Lung (tissue), 12 donors: ENCODE measurements around the gene GUCA2A. TPM values are rescaled to one million over a fixed set of nuclear protein-coding genes. Genes with fewer than 3 reads are reported as not detected.

ENCODE experiments used
- ATAC-seq: fragments of 200-7000 bp; cut with Tn5 transposase; one replicate; pipeline ENCODE4 v1.9.1; 2020; ENCODE audit warnings: moderate number of reproducible peaks; ENCODE audit not compliant: insufficient read depth, low FRiP score
- DNase-seq, 3 donors: peaks; one replicate each; pipeline ENCODE4 v3.0.0-alpha.2; 2013 to 2017
- H3K27ac ChIP-seq, 2 donors: one replicate each; pipeline ENCODE4 v1.5.1; 2013; ENCODE audit warnings: mild to moderate bottlenecking in 2 of 2, moderate library complexity in 2 of 2, control low read depth in 1 of 2, inconsistent platforms in 1 of 2, low read depth in 1 of 2, low read length in 1 of 2
- H3K27me3 ChIP-seq, 3 donors: one replicate each; pipeline ENCODE4 v1.5.1; 2013; ENCODE audit warnings: low read length in 2 of 3; ENCODE audit not compliant: control insufficient read depth in 3 of 3, insufficient read depth in 3 of 3
- H3K36me3 ChIP-seq, 4 donors: one replicate each; pipeline ENCODE4 v1.5.1; 2013; ENCODE audit warnings: low read length in 4 of 4, mild to moderate bottlenecking in 1 of 4, moderate library complexity in 1 of 4; ENCODE audit not compliant: control insufficient read depth in 4 of 4, insufficient read depth in 4 of 4
- H3K4me1 ChIP-seq, 5 donors: one replicate each; pipeline ENCODE4 v1.5.1; 2013; ENCODE audit warnings: low read length in 5 of 5, mild to moderate bottlenecking in 2 of 5, moderate library complexity in 1 of 5; ENCODE audit not compliant: control insufficient read depth in 5 of 5, insufficient read depth in 5 of 5
- H3K4me3 ChIP-seq: one replicate; pipeline ENCODE4 v1.5.1; 2013; ENCODE audit warnings: mild to moderate bottlenecking, control low read depth, moderate library complexity
- H3K9ac ChIP-seq, 2 donors: one replicate each; pipeline ENCODE4 v1.5.1; 2013; ENCODE audit warnings: low read length in 2 of 2, control low read depth in 1 of 2; ENCODE audit not compliant: insufficient read depth in 1 of 2
- H3K9me3 ChIP-seq, 4 donors: one replicate each; pipeline ENCODE4 v1.5.1; 2013; ENCODE audit warnings: low read length in 3 of 4, mild to moderate bottlenecking in 1 of 4, moderate library complexity in 1 of 4; ENCODE audit not compliant: control insufficient read depth in 4 of 4, insufficient read depth in 3 of 4
- CTCF ChIP-seq: IDR thresholded peaks from 2 replicates; pipeline ENCODE4 v1.5.1; 2012; ENCODE audit warnings: mild to moderate bottlenecking; ENCODE audit errors: control extremely low read depth, extremely low read depth
- WGBS, 2 donors: extraction: QIAGEN DNeasy Blood & Tissue Kit; methylation state at CpG; one replicate each; pipeline ENCODE4 v1.1.7; 2013; 5-methylcytosine and 5-hydroxymethylcytosine counted together
- polyA plus RNA-seq, 2 donors: library from polyadenylated mRNA; stranded (reverse); fragments of 200-250 nt; gene quantifications; one replicate each; pipeline ENCODE4 v1.2.1, GENCODE V29; 2013
- total RNA-seq, 2 donors: library from RNA; depleted of rRNA in 1 of 2; stranded (reverse); fragments of >200 nt in 1 of 2; gene quantifications; one replicate each; pipeline ENCODE4 v1.2.1, GENCODE V29; 2014 to 2021
- donor health status: control.
- donor health status: control.
- donor health status: Bipolar disorder and iron deficiency.
- donor health status: healthy.
- donor health status: DM: yes; HTN: yes; CAD: no.

GUCA2A gene
- total and polyA plus RNA-seq, 4 donors = 0.28 to 0.29 TPM; not detected in 2

GRCh38 chr1:42189931-42190853, 25.6 kb upstream of the GUCA2A start:
- 89 to 93% methylated on average over 6 of the region's 6 CpGs for WGBS, 2 donors
- no peaks in the 10 kb centered on the region for H3K27me3 ChIP-seq
- DNase-seq (no peak), ATAC-seq (no peak)
- H3K4me3 ChIP-seq = no peak overlapping the region
- no peak overlapping the region for H3K9ac ChIP-seq
- H3K27ac ChIP-seq = no peak overlapping the region
- H3K9me3 ChIP-seq = no peaks in the 10 kb centered on the region
- peaks cover 0 to 7% (median 0%) of the 10 kb centered on the region in 5 donors for H3K4me1 ChIP-seq
- TF ChIP-seq CTCF = no peak
- H3K36me3 ChIP-seq = peaks cover 10 to 27% (median 19%) of the 10 kb centered on the region in 4 donors

DNA sequence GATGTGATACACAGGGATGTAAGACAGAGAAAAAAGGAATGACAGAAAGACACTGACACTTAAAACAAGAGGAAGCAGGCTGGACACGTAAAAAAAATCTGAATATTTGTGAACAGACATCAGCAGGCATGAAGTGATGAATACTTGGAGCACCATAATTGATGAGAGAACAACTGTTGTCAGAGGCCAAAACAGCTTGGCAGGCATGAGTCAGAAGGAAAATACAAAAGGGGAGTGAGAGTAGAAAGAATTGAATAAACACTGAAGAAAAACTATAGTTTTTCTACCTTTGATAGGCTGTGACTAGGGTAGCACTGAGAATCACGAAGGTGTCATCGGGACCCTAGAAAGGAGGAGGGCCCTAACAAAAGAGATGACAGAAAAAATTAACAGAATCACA, 21.6 kb upstream of the GUCA2A start:
- Histone ChIP-seq H3K4me1 (peaks cover 0 to 13% (median 3%) of the 10 kb centered on the region in 5 donors), H3K4me3 (no peak overlapping the region), H3K36me3 (peaks cover 10 to 22% (median 16%) of the 10 kb centered on the region in 4 donors), H3K27me3 (no peaks in the 10 kb centered on the region), H3K9ac (no peak overlapping the region), H3K9me3 (no peaks in the 10 kb centered on the region), H3K27ac (no peak overlapping the region)
- WGBS, 2 donors = 88 to 89% methylated on average over 3 of the region's 3 CpGs
- DNase-seq = no peak
- no peak for ATAC-seq
- TF ChIP-seq CTCF = no peak

DNA sequence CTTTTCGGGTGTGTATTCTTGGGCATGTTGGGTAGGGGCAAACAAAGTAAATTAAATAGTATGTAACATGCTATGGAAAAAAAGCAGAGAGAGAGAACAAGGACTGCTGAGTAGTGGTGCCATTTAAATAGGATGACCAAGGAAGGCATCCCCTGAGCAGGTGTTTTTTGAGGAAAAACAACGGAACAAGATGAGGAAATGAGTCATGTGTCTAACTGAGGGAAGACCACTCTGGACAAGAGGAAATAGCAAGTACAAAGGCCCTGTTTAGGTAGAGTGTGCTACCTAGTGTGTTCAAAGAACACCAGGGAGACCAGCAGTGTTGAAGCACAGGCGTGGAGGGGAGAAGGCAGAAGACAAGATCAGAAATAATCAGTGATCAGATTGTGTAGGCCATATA, 20.1 kb upstream of the GUCA2A start:
- Histone ChIP-seq H3K36me3 (peaks cover 14 to 18% (median 16%) of the 10 kb centered on the region in 4 donors), H3K4me1 (peaks cover 2 to 23% (median 11%) of the 10 kb centered on the region in 5 donors), H3K4me3 (no peak overlapping the region), H3K9me3 (no peaks in the 10 kb centered on the region), H3K27me3 (no peaks in the 10 kb centered on the region), H3K27ac (no peak overlapping the region), H3K9ac (no peak overlapping the region)
- DNase-seq = no peak
- ATAC-seq = no peak
- no peak for TF ChIP-seq CTCF
- WGBS, 2 donors = 69 to 74% methylated on average over 3 of the region's 3 CpGs
